ENCODE measurements around the gene PIEZO1. TPM values are rescaled to one million over a fixed set of nuclear protein-coding genes. Genes with fewer than 3 reads are reported as not detected.

The PIEZO1 gene
- total and polyA plus RNA-seq, 2 donors from 2014 or later: 103 to 124 TPM

GRCh38 chr16:88800277-88800592 lies 15.2 kb upstream of the PIEZO1 start:
- Histone ChIP-seq H3K4me3 (ENCODE audit: low read length in 3 of 3) (no peak overlapping the region), H3K9me3 (ENCODE audit: control insufficient read depth in 2 of 3, insufficient read depth in 1 of 3, low read length in 3 of 3) (no peaks in the 10 kb centered on the region), H3K27ac (ENCODE audit: low read depth in 2 of 2, low read length in 2 of 2) (no peak overlapping the region), H3K9ac (ENCODE audit: low read length in 3 of 3) (no peak overlapping the region), H3K4me1 (ENCODE audit: control insufficient read depth in 2 of 3, insufficient read depth in 2 of 3, low read depth in 1 of 3, low read length in 3 of 3) (peaks cover 0 to 3% (median 0%) of the 10 kb centered on the region in 3 donors), H3K27me3 (ENCODE audit: control insufficient read depth, insufficient read depth, low read length) (no peaks in the 10 kb centered on the region), H3K36me3 (ENCODE audit: control insufficient read depth in 2 of 3, insufficient read depth in 3 of 3, low read length in 3 of 3) (no peaks in the 10 kb centered on the region)
- TF ChIP-seq, protein P1, sequence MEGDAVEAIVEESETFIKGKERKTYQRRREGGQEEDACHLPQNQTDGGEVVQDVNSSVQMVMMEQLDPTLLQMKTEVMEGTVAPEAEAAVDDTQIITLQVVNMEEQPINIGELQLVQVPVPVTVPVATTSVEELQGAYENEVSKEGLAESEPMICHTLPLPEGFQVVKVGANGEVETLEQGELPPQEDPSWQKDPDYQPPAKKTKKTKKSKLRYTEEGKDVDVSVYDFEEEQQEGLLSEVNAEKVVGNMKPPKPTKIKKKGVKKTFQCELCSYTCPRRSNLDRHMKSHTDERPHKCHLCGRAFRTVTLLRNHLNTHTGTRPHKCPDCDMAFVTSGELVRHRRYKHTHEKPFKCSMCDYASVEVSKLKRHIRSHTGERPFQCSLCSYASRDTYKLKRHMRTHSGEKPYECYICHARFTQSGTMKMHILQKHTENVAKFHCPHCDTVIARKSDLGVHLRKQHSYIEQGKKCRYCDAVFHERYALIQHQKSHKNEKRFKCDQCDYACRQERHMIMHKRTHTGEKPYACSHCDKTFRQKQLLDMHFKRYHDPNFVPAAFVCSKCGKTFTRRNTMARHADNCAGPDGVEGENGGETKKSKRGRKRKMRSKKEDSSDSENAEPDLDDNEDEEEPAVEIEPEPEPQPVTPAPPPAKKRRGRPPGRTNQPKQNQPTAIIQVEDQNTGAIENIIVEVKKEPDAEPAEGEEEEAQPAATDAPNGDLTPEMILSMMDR (IDR thresholded peaks at IDR 0.05; ENCODE audit: borderline replicate concordance, extremely low read depth, insufficient read depth): no peak
- DNase-seq: no peak
- intact Hi-C loops (cut with DNase I): no loop called here
- FAIRE-seq: no peak

GRCh38 chr16:88799569-88800276 lies 14.7 kb upstream of the PIEZO1 start:
- no peaks in the 10 kb centered on the region for H3K36me3 ChIP-seq (ENCODE audit: control insufficient read depth in 2 of 3, insufficient read depth in 3 of 3, low read length in 3 of 3)
- H3K27me3 ChIP-seq (ENCODE audit: control insufficient read depth, insufficient read depth, low read length): no peaks in the 10 kb centered on the region
- FAIRE-seq (no peak), DNase-seq (peak in 1 of 5 donors; percentile 52)
- H3K9me3 ChIP-seq (ENCODE audit: control insufficient read depth in 2 of 3, insufficient read depth in 1 of 3, low read length in 3 of 3): no peaks in the 10 kb centered on the region
- TF ChIP-seq, protein P1 (IDR thresholded peaks at IDR 0.05; ENCODE audit: borderline replicate concordance, extremely low read depth, insufficient read depth): no peak
- peaks cover 0 to 3% (median 0%) of the 10 kb centered on the region in 3 donors for H3K4me1 ChIP-seq (ENCODE audit: control insufficient read depth in 2 of 3, insufficient read depth in 2 of 3, low read depth in 1 of 3, low read length in 3 of 3)
- H3K9ac ChIP-seq (ENCODE audit: low read length in 3 of 3): no peak overlapping the region
- no peak overlapping the region for H3K4me3 ChIP-seq (ENCODE audit: low read length in 3 of 3)
- intact Hi-C loops (cut with DNase I): no loop called here
- H3K27ac ChIP-seq (ENCODE audit: low read depth in 2 of 2, low read length in 2 of 2): no peak overlapping the region

GRCh38 chr16:88798772-88799455 lies 13.9 kb upstream of the PIEZO1 start:
- Histone ChIP-seq H3K9ac (ENCODE audit: low read length in 3 of 3) (no peak overlapping the region), H3K36me3 (ENCODE audit: control insufficient read depth in 2 of 3, insufficient read depth in 3 of 3, low read length in 3 of 3) (no peaks in the 10 kb centered on the region), H3K4me1 (ENCODE audit: control insufficient read depth in 2 of 3, insufficient read depth in 2 of 3, low read depth in 1 of 3, low read length in 3 of 3) (no peaks in the 10 kb centered on the region), H3K27me3 (ENCODE audit: control insufficient read depth, insufficient read depth, low read length) (no peaks in the 10 kb centered on the region), H3K9me3 (ENCODE audit: control insufficient read depth in 2 of 3, insufficient read depth in 1 of 3, low read length in 3 of 3) (no peaks in the 10 kb centered on the region), H3K4me3 (ENCODE audit: low read length in 3 of 3) (no peak overlapping the region), H3K27ac (ENCODE audit: low read depth in 2 of 2, low read length in 2 of 2) (no peak overlapping the region)
- FAIRE-seq (no peak), DNase-seq (no peak)
- TF ChIP-seq, protein P1 (IDR thresholded peaks at IDR 0.05; ENCODE audit: borderline replicate concordance, extremely low read depth, insufficient read depth): no peak
- intact Hi-C loops (cut with DNase I): no loop called here

Measured in kidney (tissue), 14 donors.